Measurements from ENCODE around the gene WASF3. TPM values are rescaled to one million over a fixed set of nuclear protein-coding genes. Genes with fewer than 3 reads are reported as not detected.

WASF3 gene
- total and polyA plus RNA-seq, 4 donors, result 4.9 to 14.4 (median 8.3) TPM

- H3K4me3 ChIP-seq, result no peak overlapping the region
- TF ChIP-seq, protein P1, sequence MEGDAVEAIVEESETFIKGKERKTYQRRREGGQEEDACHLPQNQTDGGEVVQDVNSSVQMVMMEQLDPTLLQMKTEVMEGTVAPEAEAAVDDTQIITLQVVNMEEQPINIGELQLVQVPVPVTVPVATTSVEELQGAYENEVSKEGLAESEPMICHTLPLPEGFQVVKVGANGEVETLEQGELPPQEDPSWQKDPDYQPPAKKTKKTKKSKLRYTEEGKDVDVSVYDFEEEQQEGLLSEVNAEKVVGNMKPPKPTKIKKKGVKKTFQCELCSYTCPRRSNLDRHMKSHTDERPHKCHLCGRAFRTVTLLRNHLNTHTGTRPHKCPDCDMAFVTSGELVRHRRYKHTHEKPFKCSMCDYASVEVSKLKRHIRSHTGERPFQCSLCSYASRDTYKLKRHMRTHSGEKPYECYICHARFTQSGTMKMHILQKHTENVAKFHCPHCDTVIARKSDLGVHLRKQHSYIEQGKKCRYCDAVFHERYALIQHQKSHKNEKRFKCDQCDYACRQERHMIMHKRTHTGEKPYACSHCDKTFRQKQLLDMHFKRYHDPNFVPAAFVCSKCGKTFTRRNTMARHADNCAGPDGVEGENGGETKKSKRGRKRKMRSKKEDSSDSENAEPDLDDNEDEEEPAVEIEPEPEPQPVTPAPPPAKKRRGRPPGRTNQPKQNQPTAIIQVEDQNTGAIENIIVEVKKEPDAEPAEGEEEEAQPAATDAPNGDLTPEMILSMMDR (IDR thresholded peaks at IDR 0.05; ENCODE audit: control extremely low read depth, extremely low read depth), result no peak
- H3K9ac ChIP-seq (ENCODE audit: insufficient read depth in 1 of 2, low read length in 2 of 2), result no peak overlapping the region
- no peaks in the 10 kb centered on the region for H3K36me3 ChIP-seq (ENCODE audit: control insufficient read depth in 4 of 4, insufficient read depth in 4 of 4, low read length in 4 of 4)
- DNase-seq (no peak), ATAC-seq (ENCODE audit: insufficient read depth, low FRiP score) (no peak)
- H3K4me1 ChIP-seq (ENCODE audit: control insufficient read depth in 5 of 5, insufficient read depth in 5 of 5, low read length in 5 of 5), result no peaks in the 10 kb centered on the region
- 80 to 83% methylated on average over 5 of the region's 5 CpGs for WGBS, 2 donors
- peaks cover 3 to 6% (median 3%) of the 10 kb centered on the region in 3 donors for H3K27me3 ChIP-seq (ENCODE audit: control insufficient read depth in 3 of 3, insufficient read depth in 3 of 3, low read length in 2 of 3)
- no peak overlapping the region for H3K27ac ChIP-seq (ENCODE audit: low read depth in 1 of 2, low read length in 1 of 2)
- peaks cover 0 to 2% (median 0%) of the 10 kb centered on the region in 4 donors for H3K9me3 ChIP-seq (ENCODE audit: control insufficient read depth in 4 of 4, insufficient read depth in 3 of 4, low read length in 3 of 4)
Measured at GRCh38 chr13:26548205-26548765, 9.2 kb upstream of the WASF3 start.

DNA sequence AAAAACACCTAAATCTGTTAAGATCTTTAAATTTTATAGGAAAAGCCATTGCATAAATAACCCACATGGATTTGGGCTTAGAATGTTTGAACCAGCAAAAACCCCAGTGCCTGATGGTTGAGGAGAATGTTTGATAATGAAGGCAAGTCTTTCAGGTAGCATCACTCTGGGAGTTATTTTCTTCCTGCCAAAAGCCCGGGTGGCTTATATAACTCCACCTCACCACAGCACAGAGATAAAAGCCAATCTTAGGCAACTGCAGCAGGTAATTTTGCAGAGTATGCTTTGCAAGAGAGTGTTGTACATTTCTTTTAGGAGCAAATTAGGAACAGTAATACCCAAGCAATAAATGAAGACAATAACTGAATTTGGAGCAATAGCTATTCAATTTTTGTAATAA is 7.8 kb upstream of the WASF3 start:
- H3K4me3 ChIP-seq, result no peak overlapping the region
- peaks cover 3 to 6% (median 4%) of the 10 kb centered on the region in 3 donors for H3K27me3 ChIP-seq (ENCODE audit: control insufficient read depth in 3 of 3, insufficient read depth in 3 of 3, low read length in 2 of 3)
- H3K9me3 ChIP-seq (ENCODE audit: control insufficient read depth in 4 of 4, insufficient read depth in 3 of 4, low read length in 3 of 4), result peaks cover 0 to 2% (median 0%) of the 10 kb centered on the region in 4 donors
- no peak overlapping the region for H3K27ac ChIP-seq (ENCODE audit: low read depth in 1 of 2, low read length in 1 of 2)
- 31 to 47% methylated on average over 1 of the region's 1 CpG for WGBS, 2 donors
- DNase-seq (no peak), ATAC-seq (ENCODE audit: insufficient read depth, low FRiP score) (no peak)
- TF ChIP-seq, protein P1 (IDR thresholded peaks at IDR 0.05; ENCODE audit: control extremely low read depth, extremely low read depth), result no peak
- H3K4me1 ChIP-seq (ENCODE audit: control insufficient read depth in 5 of 5, insufficient read depth in 5 of 5, low read length in 5 of 5), result no peaks in the 10 kb centered on the region
- no peaks in the 10 kb centered on the region for H3K36me3 ChIP-seq (ENCODE audit: control insufficient read depth in 4 of 4, insufficient read depth in 4 of 4, low read length in 4 of 4)
- H3K9ac ChIP-seq (ENCODE audit: insufficient read depth in 1 of 2, low read length in 2 of 2), result no peak overlapping the region

DNA sequence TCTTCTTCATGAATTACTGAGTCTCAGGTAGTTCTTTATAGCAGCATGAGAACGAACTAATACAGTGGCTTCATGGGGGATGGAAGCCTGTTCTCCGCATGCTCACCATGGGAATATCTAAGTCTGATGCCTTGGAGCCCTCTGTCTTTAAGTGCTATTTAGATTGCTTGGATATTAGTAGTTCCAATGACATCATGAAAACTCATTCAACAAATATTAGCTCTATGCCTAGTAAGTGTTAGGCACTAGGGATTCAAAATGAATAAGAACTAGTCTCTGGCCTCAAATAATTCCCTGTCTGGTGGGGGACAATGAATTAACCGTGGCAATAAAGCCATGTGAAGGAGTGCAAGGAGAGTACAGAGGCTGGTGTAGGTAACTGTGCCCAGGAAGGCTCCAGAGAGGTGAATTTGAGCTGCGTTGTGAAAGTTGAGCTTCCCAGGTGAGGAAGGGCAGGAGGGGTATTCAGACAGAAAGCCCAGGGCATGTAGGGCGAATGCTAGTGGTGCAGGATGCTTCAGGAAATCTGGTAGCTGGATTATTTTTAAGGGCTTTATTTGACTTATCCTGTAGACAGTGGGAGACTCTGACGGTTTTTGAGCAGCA is 6.1 kb upstream of the WASF3 start:
- Histone ChIP-seq H3K9ac (ENCODE audit: insufficient read depth in 1 of 2, low read length in 2 of 2) (no peak overlapping the region), H3K9me3 (ENCODE audit: control insufficient read depth in 4 of 4, insufficient read depth in 3 of 4, low read length in 3 of 4) (peaks cover 0 to 2% (median 0%) of the 10 kb centered on the region in 4 donors), H3K4me3 (no peak overlapping the region), H3K36me3 (ENCODE audit: control insufficient read depth in 4 of 4, insufficient read depth in 4 of 4, low read length in 4 of 4) (no peaks in the 10 kb centered on the region), H3K4me1 (ENCODE audit: control insufficient read depth in 5 of 5, insufficient read depth in 5 of 5, low read length in 5 of 5) (no peaks in the 10 kb centered on the region), H3K27ac (ENCODE audit: low read depth in 1 of 2, low read length in 1 of 2) (no peak overlapping the region), H3K27me3 (ENCODE audit: control insufficient read depth in 3 of 3, insufficient read depth in 3 of 3, low read length in 2 of 3) (peaks cover 3 to 8% (median 6%) of the 10 kb centered on the region in 3 donors)
- no peak for ATAC-seq (ENCODE audit: insufficient read depth, low FRiP score)
- DNase-seq, result no peak
- 73 to 86% methylated on average over 6 of the region's 6 CpGs for WGBS, 2 donors
- TF ChIP-seq, protein P1 (IDR thresholded peaks at IDR 0.05; ENCODE audit: control extremely low read depth, extremely low read depth), result no peak

All from lung (tissue), 12 donors.